Measurements from ENCODE around the gene IQGAP2. TPM values are rescaled to one million over a fixed set of nuclear protein-coding genes. Genes with fewer than 3 reads are reported as not detected.
"Not testable (repeated sequence)": the region's sequence is repeated elsewhere in the genome, so short reads cannot be mapped to it uniquely, and the experiment has no call there.

The IQGAP2 gene
- total RNA-seq, 2 donors from 2014 or later: 15.3 to 17.6 TPM

DNA sequence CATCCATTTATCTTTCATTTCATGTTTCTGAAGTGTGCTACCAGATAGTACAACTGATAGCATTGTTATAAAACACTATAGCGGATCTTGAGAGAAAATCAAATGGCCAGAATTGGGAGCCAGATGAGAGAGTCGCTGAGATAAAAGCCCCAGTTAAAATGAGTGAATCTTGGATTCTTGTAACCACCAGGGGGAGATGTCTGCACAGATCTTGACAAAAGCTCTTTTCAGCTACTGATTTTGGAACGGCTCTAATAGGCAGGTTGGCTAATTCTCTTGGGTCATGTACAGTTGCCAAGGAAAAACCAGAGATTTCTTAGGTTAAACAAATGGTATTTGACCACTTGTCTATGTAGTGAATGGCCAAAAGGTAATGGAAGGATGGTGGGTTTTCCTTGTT, 198.4 kb downstream of the IQGAP2 start:
- TF ChIP-seq CTCF (IDR thresholded peaks at IDR 0.05): peak; percentile 75
- Histone ChIP-seq H3K9me3 (no peaks in the 10 kb centered on the region), H3K4me3 (no peak overlapping the region), H3K36me3 (no peaks in the 10 kb centered on the region), H3K27ac (no peak overlapping the region), H3K4me1 (ENCODE audit: control insufficient read depth in 1 of 2, low read depth in 2 of 2) (no peaks in the 10 kb centered on the region), H3K27me3 (replicated peaks; ENCODE audit: insufficient read depth) (no peaks in the 10 kb centered on the region)
- peak; percentile 63 for ATAC-seq (ENCODE audit: insufficient number of reproducible peaks, low FRiP score, low read depth)
- DNase-seq (ENCODE audit: low spot score): no peak

DNA sequence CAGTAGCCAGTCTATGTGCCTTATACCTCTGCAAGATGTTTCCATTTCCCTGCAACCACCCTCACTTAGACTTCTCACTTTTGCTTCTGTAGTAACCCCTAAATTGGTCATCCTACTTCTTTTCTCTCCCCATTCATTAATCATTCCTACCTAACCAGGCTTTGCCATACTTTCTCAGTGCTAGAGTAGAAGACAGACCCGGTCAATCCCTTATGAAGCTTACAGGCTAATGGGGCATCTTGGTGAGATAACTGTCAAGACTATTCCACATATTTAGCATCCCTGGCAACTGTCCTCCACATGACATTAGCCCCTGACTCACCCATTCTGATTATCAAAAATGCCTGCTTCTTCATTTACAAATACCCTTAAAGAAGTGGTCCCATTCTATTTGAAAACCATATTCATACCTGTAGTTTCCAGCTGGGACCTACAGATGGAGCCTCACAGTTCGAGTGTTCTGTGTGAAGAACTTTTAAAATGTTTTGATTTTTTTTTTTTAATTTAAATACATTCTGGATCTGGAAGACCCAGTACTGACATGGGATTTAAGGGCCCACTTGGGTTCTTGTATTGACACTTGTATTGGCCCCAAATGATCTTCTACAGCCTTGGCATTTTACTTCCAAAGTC, 199.1 kb downstream of the IQGAP2 start:
- no peak overlapping the region for H3K4me3 ChIP-seq
- no peak for TF ChIP-seq CTCF (IDR thresholded peaks at IDR 0.05)
- no peak overlapping the region for H3K27ac ChIP-seq
- peaks cover 0 to 2% of the 10 kb centered on the region in 2 donors for H3K4me1 ChIP-seq (ENCODE audit: control insufficient read depth in 1 of 2, low read depth in 2 of 2)
- no peak for ATAC-seq (ENCODE audit: insufficient number of reproducible peaks, low FRiP score, low read depth)
- H3K9me3 ChIP-seq: no peaks in the 10 kb centered on the region
- no peaks in the 10 kb centered on the region for H3K27me3 ChIP-seq (replicated peaks; ENCODE audit: insufficient read depth)
- no peak for DNase-seq (ENCODE audit: low spot score)
- no peaks in the 10 kb centered on the region for H3K36me3 ChIP-seq

DNA sequence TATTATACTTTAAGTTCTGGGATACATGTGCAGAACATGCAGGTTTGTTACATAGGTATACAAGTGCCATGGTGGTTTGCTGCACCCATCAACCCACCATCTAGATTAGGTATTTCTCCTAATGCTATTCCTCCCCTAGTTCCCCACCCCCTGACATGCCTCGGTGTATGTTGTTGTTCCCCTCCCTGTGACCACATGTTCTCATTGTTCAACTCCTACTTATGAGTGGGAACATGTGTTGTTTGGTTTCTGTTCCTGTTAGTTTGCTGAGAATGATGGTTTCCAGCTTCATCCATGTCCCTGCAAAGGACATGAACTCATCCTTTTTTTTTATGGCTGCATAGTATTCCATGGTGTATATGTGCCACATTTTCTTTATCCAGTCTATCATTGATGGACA, 200.9 kb downstream of the IQGAP2 start:
- DNase-seq (ENCODE audit: low spot score); H3K36me3 ChIP-seq; H3K27me3 ChIP-seq (replicated peaks; ENCODE audit: insufficient read depth); H3K27ac ChIP-seq; H3K4me3 ChIP-seq; H3K9me3 ChIP-seq; ATAC-seq (ENCODE audit: insufficient number of reproducible peaks, low FRiP score, low read depth): not testable (repeated sequence)
- H3K4me1 ChIP-seq (ENCODE audit: control insufficient read depth in 1 of 2, low read depth in 2 of 2): peaks cover 0 to 10% of the 10 kb centered on the region in 2 donors

- Histone ChIP-seq H3K27ac (no peak overlapping the region), H3K4me1 (ENCODE audit: control insufficient read depth in 1 of 2, low read depth in 2 of 2) (peaks cover 0 to 10% of the 10 kb centered on the region in 2 donors), H3K9me3 (no peaks in the 10 kb centered on the region), H3K27me3 (replicated peaks; ENCODE audit: insufficient read depth) (no peaks in the 10 kb centered on the region), H3K36me3 (no peaks in the 10 kb centered on the region), H3K4me3 (no peak overlapping the region)
- no peak for ATAC-seq (ENCODE audit: insufficient number of reproducible peaks, low FRiP score, low read depth)
- TF ChIP-seq CTCF (IDR thresholded peaks at IDR 0.05): no peak
- DNase-seq (ENCODE audit: low spot score): no peak
These were observed 201.8 kb downstream of the IQGAP2 start for GRCh38 chr5:76604838-76605237.

- no peak for TF ChIP-seq CTCF (IDR thresholded peaks at IDR 0.05)
- no peak for ATAC-seq (ENCODE audit: insufficient number of reproducible peaks, low FRiP score, low read depth)
- Histone ChIP-seq H3K27me3 (replicated peaks; ENCODE audit: insufficient read depth) (no peaks in the 10 kb centered on the region), H3K4me1 (ENCODE audit: control insufficient read depth in 1 of 2, low read depth in 2 of 2) (peaks cover 0 to 10% of the 10 kb centered on the region in 2 donors), H3K9me3 (no peaks in the 10 kb centered on the region), H3K36me3 (no peaks in the 10 kb centered on the region), H3K4me3 (no peak overlapping the region), H3K27ac (no peak overlapping the region)
- DNase-seq (ENCODE audit: low spot score): no peak
These were observed 203.6 kb downstream of the IQGAP2 start for GRCh38 chr5:76606701-76607100.

- no peaks in the 10 kb centered on the region for H3K36me3 ChIP-seq
- peak overlapping the region; percentile 20 for H3K4me3 ChIP-seq
- ATAC-seq (ENCODE audit: insufficient number of reproducible peaks, low FRiP score, low read depth) (no peak), DNase-seq (ENCODE audit: low spot score) (no peak)
- no peak for TF ChIP-seq CTCF (IDR thresholded peaks at IDR 0.05)
- H3K27ac ChIP-seq: no peak overlapping the region
- H3K4me1 ChIP-seq (ENCODE audit: control insufficient read depth in 1 of 2, low read depth in 2 of 2): peaks cover 0 to 10% of the 10 kb centered on the region in 2 donors
- no peaks in the 10 kb centered on the region for H3K27me3 ChIP-seq (replicated peaks; ENCODE audit: insufficient read depth)
- no peaks in the 10 kb centered on the region for H3K9me3 ChIP-seq
These were observed 204.3 kb downstream of the IQGAP2 start for GRCh38 chr5:76607353-76607871.
